Endodermal cell (in vitro differentiated cells): ENCODE results near the gene LRP5. TPM values are rescaled to one million over a fixed set of nuclear protein-coding genes. Genes with fewer than 3 reads are reported as not detected.

Experiments used
- DNase-seq: peaks from one replicate; pipeline ENCODE4 v3.0.0-alpha.2; 2017
- H3K27ac ChIP-seq: 2 replicates; pipeline ENCODE4 v1.5.1; 2013; ENCODE audit warnings: mild to moderate bottlenecking, low read depth, low read length, moderate library complexity
- H3K27me3 ChIP-seq: 2 replicates; pipeline ENCODE4 v1.6.1; 2013; ENCODE audit warnings: mild to moderate bottlenecking, low read length, moderate library complexity; ENCODE audit not compliant: insufficient read depth, control insufficient read depth, poor library complexity, severe bottlenecking
- H3K36me3 ChIP-seq: 2 replicates; pipeline ENCODE4 v1.7.0; 2013; ENCODE audit warnings: mild to moderate bottlenecking, low read length, moderate library complexity; ENCODE audit not compliant: control insufficient read depth, insufficient read depth
- H3K4me1 ChIP-seq: one replicate; pipeline ENCODE4 v1.7.0; 2013; ENCODE audit warnings: low read length; ENCODE audit not compliant: control insufficient read depth, insufficient read depth
- H3K4me3 ChIP-seq: 2 replicates; pipeline ENCODE4 v1.5.1; 2013; ENCODE audit warnings: mild to moderate bottlenecking, low read length, moderate library complexity
- H3K9ac ChIP-seq: 2 replicates; pipeline ENCODE4 v1.6.1; 2013; ENCODE audit warnings: mild to moderate bottlenecking, low read length, moderate library complexity; ENCODE audit not compliant: poor library complexity, severe bottlenecking; ENCODE audit errors: extremely low read depth
- H3K9me3 ChIP-seq: 2 replicates; pipeline ENCODE4 v1.6.1; 2013; ENCODE audit warnings: mild to moderate bottlenecking, low read length, moderate library complexity; ENCODE audit not compliant: control insufficient read depth
- H3K27ac Mint-ChIP-seq: 2 replicates; pipeline ENCODE4 v1.8.0; 2020; ENCODE audit warnings: mixed read lengths
- H3K27me3 Mint-ChIP-seq: 2 replicates; pipeline ENCODE4 v1.8.0; 2021; ENCODE audit warnings: mild to moderate bottlenecking, mixed read lengths; ENCODE audit not compliant: insufficient read depth
- H3K36me3 Mint-ChIP-seq: 2 replicates; pipeline ENCODE4 v1.8.0; 2020; ENCODE audit warnings: low read depth, mixed read lengths
- H3K4me1 Mint-ChIP-seq: 2 replicates; pipeline ENCODE4 v1.8.0; 2020; ENCODE audit warnings: mixed read lengths
- H3K4me3 Mint-ChIP-seq: 2 replicates; pipeline ENCODE4 v1.8.0; 2020; ENCODE audit warnings: mild to moderate bottlenecking, moderate library complexity, mixed read lengths
- H3K9me3 Mint-ChIP-seq: 2 replicates; pipeline ENCODE4 v1.8.0; 2020; ENCODE audit warnings: mild to moderate bottlenecking, mixed read lengths
- CTCF ChIP-seq: fragments of 200-600 bp; sonication (generic); conservative IDR thresholded peaks from 2 replicates; pipeline ENCODE4 v1.5.0; 2021; ENCODE audit warnings: antibody characterized with exemption, mild to moderate bottlenecking
- WGBS, 2 experiments: methylation state at CpG; one replicate each; pipeline versions ENCODE4 v1.1.5 to v1.1.7; 2013; ENCODE audit warnings: missing lambda C conversion rate in 2 of 2, mixed read lengths in 1 of 2; ENCODE audit not compliant: insufficient coverage in 1 of 2, insufficient read length in 1 of 2; 5-methylcytosine and 5-hydroxymethylcytosine counted together
- total RNA-seq, 2 donors: library from RNA; stranded (reverse); fragmentation: NEBNext Ultra II Directional in 1 of 2; extraction: Animal tissue kit (Norgen Biotek cat#: 25700) in 1 of 2; gene quantifications; 2 replicates in 1 of 2; 3 replicates in 1 of 2; pipeline ENCODE4 v1.2.1, GENCODE V29; 2021

LRP5 gene
- total RNA-seq, 2 donors from 2014 or later: 58.2 to 64.1 TPM

DNA sequence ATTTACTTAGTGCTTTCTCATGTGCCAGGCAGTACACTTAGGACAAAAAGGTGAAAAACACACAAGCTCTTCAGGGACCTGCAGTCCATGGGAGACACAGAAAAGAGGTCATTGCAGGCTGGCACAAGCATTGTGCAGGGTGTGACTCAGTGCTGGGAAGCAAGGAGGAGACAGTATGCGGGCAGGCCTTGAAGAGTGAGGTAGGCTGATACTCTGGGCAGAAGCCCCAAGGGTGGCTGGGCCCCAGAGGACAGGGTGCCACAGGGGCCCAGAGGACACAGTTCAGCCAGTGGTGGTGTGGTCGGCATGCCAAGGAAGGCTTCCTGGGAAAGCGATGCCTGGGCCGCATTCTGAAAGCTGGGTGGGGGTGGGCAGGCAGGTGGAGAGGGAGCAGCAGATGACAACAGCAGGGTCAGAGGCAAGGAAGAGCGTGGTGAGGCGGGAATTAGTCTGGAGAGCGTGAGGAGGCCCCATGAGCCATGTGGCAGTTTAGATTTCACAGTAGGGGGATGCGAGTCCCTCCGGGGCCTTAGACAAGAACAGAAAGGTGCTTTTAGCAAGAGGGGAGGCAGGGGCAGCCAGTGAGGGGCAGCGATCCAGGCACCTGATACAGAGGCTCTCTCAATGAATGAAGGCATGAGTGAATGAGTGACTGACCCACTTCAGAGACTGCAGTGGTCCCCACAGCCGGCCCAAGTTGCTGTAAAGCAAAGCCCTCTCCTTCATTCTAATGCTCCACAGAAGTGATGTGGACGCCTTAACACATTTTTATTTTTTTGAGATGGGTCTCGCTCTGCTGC is 47.5 kb upstream of the LRP5 start:
- no peak for DNase-seq
- TF ChIP-seq CTCF: no peak
- Histone ChIP-seq H3K4me3 (no peak overlapping the region), H3K27me3 (no peaks in the 10 kb centered on the region), H3K9ac (no peak overlapping the region), H3K27ac (no peak overlapping the region), H3K9me3 (no peaks in the 10 kb centered on the region), H3K36me3 (peaks cover 57% of the 10 kb centered on the region), H3K4me1 (no peaks in the 10 kb centered on the region)
- H3K4me3 Mint-ChIP-seq: no peak overlapping the region
- 91 to 92% methylated on average over 13 of the region's 13 CpGs for WGBS, 2 experiments
- H3K4me1 Mint-ChIP-seq: peaks cover 9% of the 10 kb centered on the region
- H3K27ac Mint-ChIP-seq: no peak overlapping the region
- H3K9me3 Mint-ChIP-seq: no peaks in the 10 kb centered on the region
- peaks cover 58% of the 10 kb centered on the region for H3K36me3 Mint-ChIP-seq
- H3K27me3 Mint-ChIP-seq: no peaks in the 10 kb centered on the region

GRCh38 chr11:68266121-68266891 is 46.1 kb upstream of the LRP5 start:
- Histone ChIP-seq H3K9me3 (no peaks in the 10 kb centered on the region), H3K4me1 (no peaks in the 10 kb centered on the region), H3K4me3 (no peak overlapping the region), H3K36me3 (peaks cover 50% of the 10 kb centered on the region), H3K27ac (no peak overlapping the region), H3K27me3 (no peaks in the 10 kb centered on the region), H3K9ac (no peak overlapping the region)
- no peak for TF ChIP-seq CTCF
- Mint-ChIP-seq H3K4me3 (no peak overlapping the region), H3K27ac (no peak overlapping the region), H3K36me3 (peaks cover 53% of the 10 kb centered on the region), H3K27me3 (no peaks in the 10 kb centered on the region), H3K9me3 (no peaks in the 10 kb centered on the region), H3K4me1 (peaks cover 16% of the 10 kb centered on the region)
- no peak for DNase-seq
- 94 to 97% methylated on average over 10 to 16 of the region's 16 CpGs for WGBS, 2 experiments

DNA sequence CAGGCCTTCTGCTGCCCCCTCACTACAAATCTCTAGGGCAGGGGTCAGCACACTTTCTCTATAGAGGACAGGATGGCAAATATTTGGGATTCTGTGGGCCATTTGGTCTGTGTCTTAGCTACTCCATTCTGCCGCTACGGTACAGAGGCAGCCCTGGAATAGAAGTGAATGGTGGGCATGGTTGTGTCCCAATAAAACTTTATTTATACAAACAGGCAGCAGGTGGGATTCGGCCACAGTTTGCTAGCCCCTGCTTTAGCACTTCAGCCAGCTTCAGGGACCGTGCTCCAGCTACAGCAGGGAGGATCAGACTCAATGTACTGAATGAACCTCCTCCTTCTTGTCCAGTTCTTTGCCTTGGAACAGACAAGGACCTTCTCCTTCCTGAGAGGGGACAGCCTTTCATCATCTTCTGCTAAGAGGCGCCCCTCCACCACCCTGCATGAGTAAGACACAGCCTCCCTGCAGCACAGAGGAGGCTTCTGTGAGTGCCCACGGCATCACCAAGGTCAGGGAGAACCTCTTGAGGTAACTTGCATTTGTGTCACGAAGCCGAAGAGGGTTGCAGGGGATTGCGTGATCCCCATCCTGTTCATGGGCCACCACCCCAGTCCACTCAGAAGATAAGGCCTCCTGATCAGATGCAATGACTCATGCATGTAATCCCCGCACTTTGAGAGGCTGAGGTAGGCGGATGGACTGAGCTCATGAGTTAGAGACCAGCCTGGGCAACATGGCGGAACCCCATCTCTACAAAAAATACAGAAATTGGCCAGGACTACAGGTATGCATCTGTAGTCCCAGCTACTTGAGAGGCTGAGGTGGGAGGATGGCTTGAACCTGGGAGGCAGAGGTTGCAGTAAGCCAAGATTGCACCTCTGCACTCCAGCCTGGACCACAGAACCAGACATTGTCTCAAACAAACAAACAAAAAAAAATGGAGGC is 45.2 kb upstream of the LRP5 start:
- H3K4me1 Mint-ChIP-seq: peaks cover 16% of the 10 kb centered on the region
- Histone ChIP-seq H3K9me3 (no peaks in the 10 kb centered on the region), H3K27ac (no peak overlapping the region), H3K36me3 (peaks cover 41% of the 10 kb centered on the region), H3K27me3 (no peaks in the 10 kb centered on the region), H3K4me1 (no peaks in the 10 kb centered on the region), H3K4me3 (no peak overlapping the region), H3K9ac (no peak overlapping the region)
- no peaks in the 10 kb centered on the region for H3K9me3 Mint-ChIP-seq
- no peak for DNase-seq
- H3K36me3 Mint-ChIP-seq: peaks cover 45% of the 10 kb centered on the region
- H3K27me3 Mint-ChIP-seq: no peaks in the 10 kb centered on the region
- TF ChIP-seq CTCF: no peak
- WGBS, 2 experiments: 93 to 94% methylated on average over 8 to 12 of the region's 12 CpGs
- H3K4me3 Mint-ChIP-seq: no peak overlapping the region
- no peak overlapping the region for H3K27ac Mint-ChIP-seq
